ENCODE measurements around the gene LNX1.
"Not testable (repeated sequence)": the region's sequence is repeated elsewhere in the genome, so short reads cannot be mapped to it uniquely, and the experiment has no call there.

The LNX1 gene

DNA sequence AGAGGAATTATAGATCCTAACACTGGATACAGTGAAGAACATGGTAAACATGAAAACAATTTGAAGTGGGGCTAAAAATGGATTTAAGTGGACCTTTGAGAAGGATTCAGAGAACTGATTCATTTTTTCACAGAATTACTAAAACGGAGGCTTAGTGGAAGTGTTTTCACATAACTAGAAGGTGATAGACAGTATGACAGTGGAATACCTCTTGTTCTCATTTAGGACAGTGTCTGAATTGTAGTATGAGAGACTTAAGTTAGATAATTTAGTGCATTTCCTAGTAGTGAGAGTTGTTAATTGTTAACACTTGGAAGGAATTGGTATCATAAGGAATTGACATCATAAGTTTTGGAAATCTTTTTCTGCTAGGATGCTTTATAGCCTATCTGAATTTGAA, 149.7 kb downstream of the LNX1 start:
- no peak for TF ChIP-seq JUND (IDR thresholded peaks at IDR 0.05; ENCODE audit: low read depth)
- in situ Hi-C loops (cut with HindIII; ENCODE audit: low pct_unique_long_range_greater_than_20kb, low sequenced_read_pairs), result no loop called here
- no peak for DNase-seq (ENCODE audit: low read depth in 1 of 2, low spot score in 1 of 2)

DNA sequence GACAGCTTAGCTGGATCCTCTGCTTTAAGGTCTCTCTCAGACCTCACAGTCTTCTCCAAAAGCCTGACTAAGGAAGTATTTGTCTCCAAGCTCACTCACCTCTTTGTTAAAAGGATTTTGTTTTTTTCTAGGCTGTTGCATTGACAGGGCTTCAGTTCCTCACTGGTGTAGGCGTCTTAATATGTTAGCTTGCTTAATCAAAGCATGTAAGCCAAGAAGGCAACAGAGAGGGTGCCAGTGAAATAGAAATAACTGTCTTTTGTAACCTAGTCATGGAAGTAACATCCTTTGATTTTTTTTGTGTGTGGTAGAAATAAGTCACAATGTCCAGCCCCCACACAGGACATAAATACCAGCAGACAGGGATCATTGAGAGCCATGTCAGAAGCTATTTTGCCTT, 155.0 kb downstream of the LNX1 start:
- no peak for DNase-seq (ENCODE audit: low read depth in 1 of 2, low spot score in 1 of 2)
- TF ChIP-seq JUND (IDR thresholded peaks at IDR 0.05; ENCODE audit: low read depth), result no peak
- in situ Hi-C loops (cut with HindIII; ENCODE audit: low pct_unique_long_range_greater_than_20kb, low sequenced_read_pairs), result no loop called here

DNA sequence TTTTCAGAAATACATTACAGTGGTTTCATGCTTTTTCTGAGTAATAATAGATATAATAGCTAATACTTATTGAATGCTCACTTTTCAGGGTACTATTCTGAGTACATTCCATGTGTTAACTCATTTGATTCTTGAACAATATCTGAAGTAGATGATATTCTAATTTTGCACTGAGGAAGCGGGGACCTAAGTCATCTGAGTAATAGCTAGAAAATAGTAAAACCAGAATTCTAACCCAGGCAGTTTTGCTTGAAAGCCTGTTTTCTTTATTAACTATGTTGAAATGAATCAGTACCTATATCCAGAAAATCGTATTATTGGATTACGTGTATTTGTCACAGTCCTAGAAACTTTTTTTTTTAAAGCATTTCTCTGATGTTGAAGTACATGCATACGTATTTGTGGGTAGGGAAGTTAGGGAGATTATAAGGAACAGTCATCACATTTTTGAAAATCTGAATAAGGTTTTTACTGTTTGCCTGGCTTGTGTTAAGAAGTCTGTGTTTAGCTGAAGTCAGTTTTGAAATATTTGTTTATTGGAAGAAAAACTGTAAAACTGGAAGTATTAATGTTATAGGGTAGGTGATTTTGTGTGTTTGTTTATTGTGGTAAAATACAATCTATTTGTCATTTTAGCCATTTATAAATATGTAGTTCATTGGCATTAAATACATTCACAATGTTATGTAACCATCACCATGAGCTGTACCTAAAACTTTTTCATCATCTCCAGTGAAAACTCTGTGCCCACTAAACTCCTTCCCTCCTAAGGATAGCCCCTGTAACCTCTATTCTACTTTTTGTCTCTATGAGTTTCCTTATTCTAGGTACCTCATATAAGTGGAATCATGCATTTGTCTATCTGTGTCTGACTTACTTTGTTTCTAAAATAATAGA, 158.5 kb downstream of the LNX1 start:
- DNase-seq (ENCODE audit: low read depth in 1 of 2, low spot score in 1 of 2), result no peak
- in situ Hi-C loops (cut with HindIII; ENCODE audit: low pct_unique_long_range_greater_than_20kb, low sequenced_read_pairs), result no loop called here
- TF ChIP-seq JUND (IDR thresholded peaks at IDR 0.05; ENCODE audit: low read depth), result no peak

DNA sequence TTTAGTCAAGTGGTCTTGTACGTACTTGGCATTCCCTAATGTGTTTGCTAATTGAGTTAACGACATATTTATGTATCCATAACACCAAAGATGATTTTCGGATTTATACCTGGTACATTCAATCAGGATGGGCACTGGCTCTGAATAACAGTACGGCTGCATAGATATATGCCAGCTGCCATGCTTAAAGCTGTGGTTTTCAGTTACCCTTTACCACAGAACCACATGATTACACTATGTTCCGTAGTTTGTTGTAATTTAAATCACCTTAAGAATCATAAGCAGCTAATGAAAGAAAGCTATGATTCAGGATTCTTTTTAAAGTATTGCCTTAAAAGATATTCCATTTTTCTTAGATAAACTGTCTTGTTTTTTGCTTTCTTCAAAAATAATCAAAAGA, 160.2 kb downstream of the LNX1 start:
- in situ Hi-C loops (cut with HindIII; ENCODE audit: low pct_unique_long_range_greater_than_20kb, low sequenced_read_pairs), result no loop called here
- DNase-seq (ENCODE audit: low read depth in 1 of 2, low spot score in 1 of 2), result no peak
- no peak for TF ChIP-seq JUND (IDR thresholded peaks at IDR 0.05; ENCODE audit: low read depth)

DNA sequence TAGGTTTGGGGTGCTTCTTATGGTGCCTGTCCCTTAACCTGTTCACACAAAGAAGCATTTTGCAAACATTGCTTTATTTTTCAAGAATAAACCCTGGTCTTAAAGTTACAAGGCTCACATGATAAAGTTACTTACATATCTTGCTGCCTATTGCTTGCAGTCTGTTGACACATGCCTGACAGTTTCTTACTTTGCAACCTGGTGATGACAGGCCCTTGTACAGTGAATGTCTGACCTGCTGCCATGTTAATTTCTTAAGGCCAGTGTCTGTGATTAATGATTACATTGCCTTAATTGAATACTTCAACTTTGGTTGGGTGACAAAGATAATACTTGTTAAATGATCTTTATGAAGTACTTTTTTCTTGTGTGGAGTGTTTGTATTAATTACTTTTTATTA, 163.9 kb downstream of the LNX1 start:
- DNase-seq (ENCODE audit: low read depth in 1 of 2, low spot score in 1 of 2), result no peak
- TF ChIP-seq JUND (IDR thresholded peaks at IDR 0.05; ENCODE audit: low read depth), result no peak
- in situ Hi-C loops (cut with HindIII; ENCODE audit: low pct_unique_long_range_greater_than_20kb, low sequenced_read_pairs), result no loop called here

DNA sequence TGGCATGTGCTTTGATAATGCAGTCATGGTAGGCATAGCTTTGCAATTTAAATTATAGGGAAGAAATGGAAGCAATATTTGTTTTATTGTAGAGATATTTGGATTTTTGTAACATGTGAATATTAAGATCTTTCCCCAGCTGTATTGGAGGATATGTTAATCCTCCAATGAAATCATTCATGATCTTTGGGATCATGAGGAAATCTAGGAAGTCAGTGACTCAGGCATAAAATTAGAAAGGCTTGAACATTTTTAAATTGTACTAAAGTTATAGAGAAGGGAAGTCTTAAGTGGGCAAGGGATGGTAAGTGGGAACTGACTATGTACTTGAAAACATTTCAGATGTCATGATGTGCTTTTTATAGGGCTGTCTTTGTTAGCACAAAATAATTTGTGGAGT, 167.0 kb downstream of the LNX1 start:
- DNase-seq (ENCODE audit: low read depth in 1 of 2, low spot score in 1 of 2), result no peak
- no peak for TF ChIP-seq JUND (IDR thresholded peaks at IDR 0.05; ENCODE audit: low read depth)
- in situ Hi-C loops (cut with HindIII; ENCODE audit: low pct_unique_long_range_greater_than_20kb, low sequenced_read_pairs), result no loop called here

DNA sequence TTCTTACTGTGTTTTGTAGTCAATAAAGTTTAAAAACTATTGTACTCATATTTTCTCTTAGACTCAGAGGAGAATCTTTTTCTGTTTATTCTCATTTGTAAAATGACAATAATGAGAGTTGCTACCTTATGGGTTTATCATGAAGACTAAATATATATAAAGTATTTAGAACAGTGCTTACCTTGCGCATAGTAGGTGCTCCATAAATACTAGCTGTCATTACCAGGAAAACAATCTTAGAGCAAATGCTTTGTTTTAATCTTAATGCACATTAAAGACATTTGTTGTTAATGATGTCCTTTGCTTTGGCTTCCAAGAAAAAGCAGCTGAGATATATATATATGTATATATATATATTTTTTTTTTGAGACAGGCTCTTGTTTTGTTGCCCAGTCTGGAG, 168.9 kb downstream of the LNX1 start:
- in situ Hi-C loops (cut with HindIII; ENCODE audit: low pct_unique_long_range_greater_than_20kb, low sequenced_read_pairs), result no loop called here
- DNase-seq (ENCODE audit: low read depth in 1 of 2, low spot score in 1 of 2), result no peak
- TF ChIP-seq JUND (IDR thresholded peaks at IDR 0.05; ENCODE audit: low read depth), result no peak

DNA sequence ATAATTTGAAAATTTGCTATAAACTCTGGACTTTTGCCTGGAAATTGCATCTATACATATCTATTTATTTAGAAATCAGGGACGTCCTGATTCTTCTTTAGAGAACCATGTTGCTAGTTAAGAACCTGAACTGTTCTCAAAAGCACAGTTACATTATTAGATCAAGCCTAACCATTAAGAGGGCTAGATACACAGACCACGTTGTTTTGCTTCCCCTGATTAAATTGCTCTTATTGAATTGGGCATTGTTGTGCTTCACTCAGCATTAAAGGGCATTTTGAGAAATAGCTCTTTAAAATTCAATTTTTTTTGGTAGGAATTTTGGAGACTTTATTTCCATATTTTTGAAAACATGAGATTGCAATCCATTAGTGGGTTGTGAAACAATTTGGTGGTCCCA, 169.5 kb downstream of the LNX1 start:
- DNase-seq (ENCODE audit: low read depth in 1 of 2, low spot score in 1 of 2), result no peak
- in situ Hi-C loops (cut with HindIII; ENCODE audit: low pct_unique_long_range_greater_than_20kb, low sequenced_read_pairs), result no loop called here
- no peak for TF ChIP-seq JUND (IDR thresholded peaks at IDR 0.05; ENCODE audit: low read depth)

DNA sequence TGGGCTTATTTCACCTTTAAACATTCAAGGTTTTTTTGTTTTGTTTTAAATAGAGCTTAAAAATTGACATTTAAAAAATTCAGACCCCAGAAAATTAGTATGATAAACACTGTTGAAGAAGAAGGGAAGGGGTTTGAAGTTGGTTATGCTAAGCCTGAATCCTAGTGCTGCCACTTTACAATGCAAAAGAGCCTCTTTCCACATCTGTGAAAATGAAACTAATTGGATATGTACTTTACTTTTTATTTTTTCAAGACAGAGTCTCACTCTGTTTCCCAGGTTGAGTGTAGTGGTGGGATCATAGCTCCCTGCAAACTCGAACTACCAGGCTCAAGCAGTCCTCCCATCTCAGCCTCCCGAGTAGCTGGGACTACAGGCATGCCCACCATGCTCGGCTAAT, 172.1 kb downstream of the LNX1 start:
- in situ Hi-C loops (cut with HindIII; ENCODE audit: low pct_unique_long_range_greater_than_20kb, low sequenced_read_pairs), result no loop called here
- TF ChIP-seq JUND (IDR thresholded peaks at IDR 0.05; ENCODE audit: low read depth), result no peak

DNA sequence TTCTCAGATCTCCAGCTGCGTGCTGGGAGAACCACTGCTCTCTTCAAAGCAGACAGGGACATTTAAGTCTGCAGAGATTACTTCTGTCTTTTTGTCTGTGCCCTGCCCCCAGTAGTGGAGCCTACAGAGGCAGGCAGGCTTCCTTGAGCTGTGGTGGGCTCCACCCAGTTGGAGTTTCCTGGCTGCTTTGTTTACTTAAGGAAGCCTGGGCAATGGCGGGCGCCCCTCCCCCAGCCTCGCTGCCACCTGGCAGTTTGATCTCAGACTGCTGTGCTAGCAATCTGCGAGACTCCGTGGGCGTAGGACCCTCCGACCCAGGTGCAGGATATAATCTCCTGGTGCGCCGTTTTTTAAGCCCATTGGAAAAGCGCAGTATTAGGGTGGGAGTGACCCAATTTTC, 181.8 kb downstream of the LNX1 start:
- in situ Hi-C loops (cut with HindIII; ENCODE audit: low pct_unique_long_range_greater_than_20kb, low sequenced_read_pairs); DNase-seq (ENCODE audit: low read depth in 1 of 2, low spot score in 1 of 2): not testable (repeated sequence)

More for the DNA sequence above, 172.1 kb downstream of the LNX1 start:
- no peak for DNase-seq (ENCODE audit: low read depth in 1 of 2, low spot score in 1 of 2)
